ENCODE data around the gene ITPR2.

ITPR2 gene

DNA sequence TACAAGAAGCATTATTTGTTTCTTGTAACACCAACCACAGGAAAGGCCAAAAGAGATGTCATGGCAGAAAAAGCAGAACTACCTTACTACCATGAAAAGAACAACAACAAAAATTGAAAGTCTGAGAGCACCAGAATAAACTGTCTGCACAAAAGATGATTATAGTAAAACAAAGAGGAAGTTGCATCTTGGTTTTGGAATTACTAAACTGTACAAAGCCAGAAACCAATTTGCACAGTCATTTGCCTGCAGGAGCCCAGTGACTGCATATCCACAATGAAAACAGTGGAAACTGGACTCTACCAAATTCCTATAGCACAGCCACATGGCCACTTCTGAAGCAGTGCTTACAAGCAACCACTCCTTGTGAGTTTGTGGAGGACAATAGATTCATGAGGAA, 361.4 kb downstream of the ITPR2 start:
- no peaks in the 10 kb centered on the region for H3K4me1 Mint-ChIP-seq (ENCODE audit: low read depth in 2 of 2)
- H3K4me3 Mint-ChIP-seq: no peak overlapping the region
- H3K27me3 Mint-ChIP-seq: no peaks in the 10 kb centered on the region
- no peak for DNase-seq
- no peaks in the 10 kb centered on the region for H3K9me3 Mint-ChIP-seq
- H3K36me3 Mint-ChIP-seq (ENCODE audit: insufficient read depth): peaks cover 8% of the 10 kb centered on the region
- H3K27ac Mint-ChIP-seq: peak overlapping the region in 1 of 2 donors; percentile 50
- ATAC-seq (replicated peaks): peak; percentile 32

DNA sequence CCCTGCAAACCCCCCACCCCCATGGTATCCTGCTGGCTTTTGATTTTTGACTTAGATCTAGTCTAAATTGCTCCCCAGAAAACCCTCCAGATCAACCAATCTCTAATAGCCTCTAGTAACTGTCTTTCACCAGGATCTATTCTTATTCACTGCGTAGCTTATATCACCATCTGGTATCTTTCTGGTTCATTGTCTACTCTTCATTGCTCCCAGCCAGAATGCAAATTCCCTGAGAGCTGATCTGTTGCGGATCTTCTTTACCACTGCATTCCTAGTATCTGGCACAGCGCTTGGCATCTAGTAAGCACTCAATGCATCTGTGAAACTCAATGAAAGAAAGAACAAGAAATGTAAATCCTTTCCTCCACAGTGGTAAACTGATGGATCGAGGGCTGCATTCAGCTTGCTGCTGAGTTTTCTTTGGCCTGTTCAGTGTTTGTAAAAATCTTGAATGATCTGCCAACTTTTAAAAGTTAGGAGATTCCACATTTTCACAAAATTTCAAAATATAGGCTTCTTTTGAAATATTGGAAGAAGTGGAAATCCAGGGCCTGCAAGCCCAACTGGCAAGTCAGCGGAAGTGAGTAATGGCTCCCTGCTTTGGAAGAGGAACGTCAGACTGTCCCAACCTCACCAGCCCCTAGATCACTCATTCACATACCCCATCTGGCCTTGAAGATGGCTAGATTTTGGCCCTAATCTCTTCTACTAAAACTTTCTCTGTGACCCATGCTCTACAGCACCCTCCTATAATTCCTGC, 363.4 kb downstream of the ITPR2 start:
- no peak overlapping the region for H3K4me3 Mint-ChIP-seq
- H3K9me3 Mint-ChIP-seq: no peaks in the 10 kb centered on the region
- H3K27ac Mint-ChIP-seq: no peak overlapping the region
- no peaks in the 10 kb centered on the region for H3K4me1 Mint-ChIP-seq (ENCODE audit: low read depth in 2 of 2)
- H3K36me3 Mint-ChIP-seq (ENCODE audit: insufficient read depth): no peaks in the 10 kb centered on the region
- DNase-seq (no peak), ATAC-seq (replicated peaks) (no peak)
- H3K27me3 Mint-ChIP-seq: no peaks in the 10 kb centered on the region

DNA sequence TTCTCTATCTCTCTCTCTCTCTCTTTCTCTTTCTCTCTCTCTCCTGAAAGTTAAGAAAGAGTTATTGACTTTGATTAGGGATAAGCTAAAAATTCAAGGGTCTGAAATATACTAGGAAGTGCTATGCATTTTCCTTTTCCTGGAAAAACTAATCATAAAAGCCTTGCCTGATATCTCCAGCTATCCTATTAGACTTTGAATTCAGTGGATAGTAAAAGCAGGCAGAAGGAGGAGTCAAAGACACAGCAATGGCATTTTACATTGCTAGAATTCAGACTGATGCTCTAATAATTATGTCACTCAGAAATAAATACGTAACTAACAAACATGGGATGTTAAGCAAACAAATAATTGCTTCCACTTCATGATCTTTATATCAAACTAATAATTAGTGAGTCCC, 365.6 kb downstream of the ITPR2 start:
- Mint-ChIP-seq H3K9me3 (no peaks in the 10 kb centered on the region), H3K27me3 (no peaks in the 10 kb centered on the region), H3K4me1 (ENCODE audit: low read depth in 2 of 2) (no peaks in the 10 kb centered on the region), H3K4me3 (no peak overlapping the region), H3K27ac (no peak overlapping the region), H3K36me3 (ENCODE audit: insufficient read depth) (peaks cover 8% of the 10 kb centered on the region)
- no peak for DNase-seq
- ATAC-seq (replicated peaks): no peak

DNA sequence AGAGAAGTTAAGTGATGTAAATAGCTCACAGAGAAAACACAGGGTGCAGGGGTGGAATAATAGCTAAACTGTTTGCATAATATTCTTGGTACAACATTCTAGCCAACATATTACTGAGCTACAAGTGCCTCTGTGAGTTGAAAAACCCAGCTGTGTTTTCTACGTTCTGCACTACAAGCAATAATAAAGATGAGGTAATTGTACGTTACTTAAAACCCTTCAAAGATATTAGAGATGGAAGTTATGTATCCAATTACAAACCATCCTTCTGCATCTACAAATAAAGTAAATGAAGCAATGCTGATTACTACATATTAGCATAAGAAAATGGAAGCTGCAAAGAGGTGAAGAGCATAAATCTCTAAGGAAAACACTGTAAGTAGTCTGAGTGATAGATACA, 366.3 kb downstream of the ITPR2 start:
- no peaks in the 10 kb centered on the region for H3K4me1 Mint-ChIP-seq (ENCODE audit: low read depth in 2 of 2)
- ATAC-seq (replicated peaks) (no peak), DNase-seq (no peak)
- H3K27ac Mint-ChIP-seq: no peak overlapping the region
- H3K9me3 Mint-ChIP-seq: no peaks in the 10 kb centered on the region
- peaks cover 8% of the 10 kb centered on the region for H3K36me3 Mint-ChIP-seq (ENCODE audit: insufficient read depth)
- no peak overlapping the region for H3K4me3 Mint-ChIP-seq
- H3K27me3 Mint-ChIP-seq: no peaks in the 10 kb centered on the region

DNA sequence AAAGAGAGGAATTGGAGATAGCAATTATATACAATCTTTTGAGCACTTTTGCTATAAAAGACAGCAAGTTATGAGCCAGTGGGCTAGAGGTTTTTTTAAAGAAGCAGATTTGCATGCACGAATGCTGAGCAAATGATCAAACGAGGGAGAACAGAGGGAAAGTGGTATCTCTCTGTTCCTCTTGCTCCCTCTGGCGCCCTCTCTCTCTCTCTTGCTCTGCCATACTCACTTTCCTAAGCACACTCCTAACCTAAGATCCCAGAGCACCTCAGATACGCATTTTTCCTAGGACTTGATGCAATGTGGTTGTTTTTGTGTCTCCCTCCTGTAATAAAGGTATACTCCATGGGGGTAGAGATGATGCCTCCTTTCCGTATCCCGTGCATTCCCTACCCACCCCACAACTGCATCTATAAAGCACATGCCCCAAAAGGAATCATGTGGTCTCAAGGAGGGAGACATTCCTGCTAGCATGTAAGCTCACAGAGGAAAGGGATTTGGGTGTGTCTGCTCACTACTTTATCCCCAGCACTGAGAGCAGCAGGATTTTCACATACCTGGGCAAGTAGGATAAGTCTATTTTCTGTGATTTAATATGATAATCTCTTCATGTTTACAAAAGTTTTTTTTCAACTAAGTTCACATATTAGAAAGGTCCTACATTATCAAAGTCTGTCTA, 367.4 kb downstream of the ITPR2 start:
- H3K27me3 Mint-ChIP-seq: no peaks in the 10 kb centered on the region
- no peaks in the 10 kb centered on the region for H3K4me1 Mint-ChIP-seq (ENCODE audit: low read depth in 2 of 2)
- H3K36me3 Mint-ChIP-seq (ENCODE audit: insufficient read depth): peaks cover 8% of the 10 kb centered on the region
- DNase-seq (no peak), ATAC-seq (replicated peaks) (no peak)
- no peaks in the 10 kb centered on the region for H3K9me3 Mint-ChIP-seq
- H3K4me3 Mint-ChIP-seq: no peak overlapping the region
- H3K27ac Mint-ChIP-seq: no peak overlapping the region

DNA sequence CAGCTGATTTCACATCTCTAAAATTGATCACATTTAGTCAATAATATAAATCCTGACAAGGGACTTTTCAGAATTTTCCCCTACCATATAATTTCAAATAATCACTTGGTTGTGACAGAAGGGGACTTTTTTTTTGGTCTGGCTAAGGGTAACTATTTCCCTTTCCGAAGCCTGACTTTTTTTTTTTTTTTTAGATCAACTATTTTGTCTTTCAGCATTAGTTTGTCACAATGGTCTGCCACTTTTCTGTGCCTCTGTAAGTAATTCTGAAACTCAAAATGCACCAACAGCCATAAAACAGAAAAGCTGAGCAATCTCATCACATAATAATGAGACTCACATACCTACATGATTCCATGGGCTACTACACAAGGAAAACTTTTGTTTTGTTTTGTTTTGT, 371.2 kb downstream of the ITPR2 start:
- Mint-ChIP-seq H3K9me3 (no peaks in the 10 kb centered on the region), H3K4me3 (no peak overlapping the region)
- ATAC-seq (replicated peaks): no peak

DNA sequence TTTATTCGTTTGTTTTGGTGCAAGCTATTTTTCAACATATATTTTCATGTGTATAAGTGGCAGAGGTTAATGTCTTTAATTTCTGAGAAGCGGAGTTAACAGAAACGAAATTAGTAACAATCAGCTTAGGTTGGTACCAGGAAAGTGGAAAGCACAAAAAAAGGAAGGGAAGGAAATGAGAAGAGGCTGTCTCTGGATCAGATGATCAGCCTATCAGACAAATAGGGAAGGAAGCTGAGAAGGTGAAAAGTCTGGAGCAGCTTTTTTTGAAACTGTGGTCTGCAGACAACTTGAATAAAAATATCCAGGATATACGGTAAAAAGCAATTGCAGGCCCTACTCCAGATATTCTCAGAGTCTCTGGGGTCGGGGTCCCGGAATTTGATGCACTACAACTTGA, 372.6 kb downstream of the ITPR2 start:
- DNase-seq (no peak), ATAC-seq (replicated peaks) (no peak)
- Mint-ChIP-seq H3K9me3 (no peaks in the 10 kb centered on the region), H3K27me3 (no peaks in the 10 kb centered on the region), H3K27ac (no peak overlapping the region), H3K36me3 (ENCODE audit: insufficient read depth) (peaks cover 8% of the 10 kb centered on the region), H3K4me3 (no peak overlapping the region), H3K4me1 (ENCODE audit: low read depth in 2 of 2) (peaks cover 2 to 3% of the 10 kb centered on the region in 2 donors)

More for the DNA sequence above, 371.2 kb downstream of the ITPR2 start:
- Mint-ChIP-seq H3K27me3 (no peaks in the 10 kb centered on the region), H3K27ac (no peak overlapping the region), H3K4me1 (ENCODE audit: low read depth in 2 of 2) (peaks cover 2 to 3% of the 10 kb centered on the region in 2 donors), H3K36me3 (ENCODE audit: insufficient read depth) (peaks cover 8% of the 10 kb centered on the region)
- DNase-seq: no peak

DNA sequence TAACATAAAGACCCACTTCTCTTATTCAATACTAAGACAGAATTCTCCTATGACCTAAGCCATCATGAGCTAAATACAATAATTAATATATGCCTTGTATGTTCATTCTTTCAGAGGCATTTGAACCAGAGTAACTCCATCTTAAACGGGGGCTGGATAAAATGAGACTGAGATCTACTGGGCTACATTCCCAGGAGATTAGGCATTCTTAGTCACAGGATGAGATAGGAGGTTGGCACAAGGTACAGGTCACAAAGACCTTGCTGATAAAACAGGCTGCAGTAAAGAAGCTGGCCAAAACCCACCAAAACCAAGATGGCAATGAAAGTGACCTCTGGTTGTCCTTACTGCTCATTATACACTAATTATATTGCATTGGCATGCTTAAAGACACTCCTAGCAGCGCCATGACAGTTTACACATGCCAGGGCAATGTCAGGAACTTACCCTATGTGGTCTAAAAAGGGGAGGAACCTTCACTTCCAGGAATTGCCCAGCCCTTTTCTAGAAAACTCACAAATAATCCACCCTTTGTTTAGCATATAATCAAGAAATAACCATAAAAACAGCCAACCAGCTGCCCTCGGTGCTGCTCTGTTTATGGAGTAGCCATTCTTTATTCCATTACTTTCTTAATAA, 376.9 kb downstream of the ITPR2 start:
- Mint-ChIP-seq H3K4me1 (ENCODE audit: low read depth in 2 of 2) (peaks cover 2 to 3% of the 10 kb centered on the region in 2 donors), H3K27ac (no peak overlapping the region), H3K9me3 (no peaks in the 10 kb centered on the region), H3K36me3 (ENCODE audit: insufficient read depth) (no peaks in the 10 kb centered on the region), H3K27me3 (no peaks in the 10 kb centered on the region), H3K4me3 (no peak overlapping the region)
- DNase-seq (no peak), ATAC-seq (replicated peaks) (no peak)

DNA sequence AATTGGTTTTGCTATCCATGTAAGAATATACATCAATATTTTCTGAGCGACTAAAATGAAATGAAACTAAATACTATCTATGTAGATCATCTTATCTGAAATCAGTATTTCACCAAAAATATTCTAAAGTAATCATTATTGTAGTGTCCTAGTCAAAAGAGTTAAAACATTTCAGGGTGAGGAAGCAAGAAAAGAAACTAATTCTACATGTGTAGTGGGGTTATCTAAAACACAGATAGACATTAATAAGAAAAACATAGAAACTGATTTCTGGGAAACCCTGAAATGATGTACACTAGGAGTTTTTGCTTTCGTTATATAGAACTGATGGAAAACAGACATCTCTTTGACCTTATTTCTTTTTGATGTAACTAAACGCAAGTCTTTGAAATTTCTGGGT, 379.7 kb downstream of the ITPR2 start:
- peaks cover 2 to 6% of the 10 kb centered on the region in 2 donors for H3K4me1 Mint-ChIP-seq (ENCODE audit: low read depth in 2 of 2)
- H3K36me3 Mint-ChIP-seq (ENCODE audit: insufficient read depth): no peaks in the 10 kb centered on the region

DNA sequence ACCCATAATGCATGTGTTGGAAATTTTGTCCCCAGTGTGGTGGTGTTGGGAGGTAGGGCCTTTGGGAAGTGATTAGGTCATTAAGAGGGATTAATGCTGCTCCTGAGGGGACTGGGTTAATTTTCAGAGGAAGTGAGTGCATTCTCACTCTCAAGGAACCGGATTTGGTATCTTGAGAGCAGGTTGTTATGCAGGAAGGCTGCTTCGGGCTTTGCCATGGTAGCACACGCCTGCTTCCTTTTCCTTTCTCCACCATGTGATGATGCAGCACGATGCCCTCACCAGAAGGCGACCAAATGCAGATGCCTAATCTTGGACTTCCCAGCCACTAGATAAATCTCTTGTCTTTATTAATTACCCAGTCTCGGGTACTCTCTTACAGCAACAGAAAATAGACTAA, 380.5 kb downstream of the ITPR2 start:
- H3K27ac Mint-ChIP-seq: no peak overlapping the region
- H3K4me3 Mint-ChIP-seq: no peak overlapping the region
- H3K9me3 Mint-ChIP-seq: no peaks in the 10 kb centered on the region
- DNase-seq (no peak), ATAC-seq (replicated peaks) (no peak)
- H3K36me3 Mint-ChIP-seq (ENCODE audit: insufficient read depth): no peaks in the 10 kb centered on the region
- no peaks in the 10 kb centered on the region for H3K27me3 Mint-ChIP-seq
- peaks cover 0 to 5% of the 10 kb centered on the region in 2 donors for H3K4me1 Mint-ChIP-seq (ENCODE audit: low read depth in 2 of 2)

More for the DNA sequence above, 379.7 kb downstream of the ITPR2 start:
- Mint-ChIP-seq H3K27ac (no peak overlapping the region), H3K4me3 (no peak overlapping the region), H3K9me3 (no peaks in the 10 kb centered on the region), H3K27me3 (no peaks in the 10 kb centered on the region)
- ATAC-seq (replicated peaks) (no peak), DNase-seq (no peak)

DNA sequence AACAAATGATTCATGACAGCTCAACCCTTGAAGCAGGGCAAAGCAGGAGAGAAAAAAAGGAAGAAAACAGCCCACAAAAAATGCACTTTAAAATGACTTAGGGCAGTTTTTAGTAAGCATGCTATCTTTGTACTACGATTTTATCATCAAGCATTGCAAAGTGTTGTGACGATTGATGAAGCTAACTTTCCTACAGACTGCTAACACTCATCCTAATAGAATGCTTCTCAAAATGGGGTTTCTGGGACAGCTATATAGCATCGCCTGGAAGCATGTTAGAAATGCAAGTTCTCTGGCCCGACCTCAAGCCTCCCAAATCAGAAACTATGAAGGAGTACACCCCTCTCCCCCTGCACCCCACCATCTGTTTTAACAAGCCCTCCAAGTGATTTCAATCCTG, 381.2 kb downstream of the ITPR2 start:
- Mint-ChIP-seq H3K9me3 (no peaks in the 10 kb centered on the region), H3K4me1 (ENCODE audit: low read depth in 2 of 2) (peaks cover 0 to 4% of the 10 kb centered on the region in 2 donors), H3K36me3 (ENCODE audit: insufficient read depth) (no peaks in the 10 kb centered on the region), H3K27ac (no peak overlapping the region), H3K4me3 (no peak overlapping the region), H3K27me3 (no peaks in the 10 kb centered on the region)
- DNase-seq (no peak), ATAC-seq (replicated peaks) (no peak)

DNA sequence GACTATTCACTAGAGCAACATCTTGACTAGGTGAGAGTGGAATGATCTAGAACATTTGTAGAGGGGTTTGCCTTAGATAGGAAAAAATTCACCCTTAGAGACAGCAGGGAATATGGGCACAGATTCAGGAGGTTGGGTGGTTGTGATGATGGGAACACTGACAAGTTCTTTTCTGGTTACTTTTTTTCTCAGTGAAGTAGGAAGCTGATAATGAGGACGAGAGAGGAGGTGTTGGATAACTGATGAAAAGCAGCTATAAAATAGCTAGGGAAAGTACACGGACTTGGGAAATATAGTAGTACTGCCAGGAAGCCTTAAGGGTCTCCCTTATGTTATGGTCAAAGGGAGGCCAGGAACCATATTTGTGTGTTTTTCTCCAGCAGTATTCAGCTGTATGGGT, 387.1 kb downstream of the ITPR2 start:
- no peak overlapping the region for H3K4me3 Mint-ChIP-seq

DNA sequence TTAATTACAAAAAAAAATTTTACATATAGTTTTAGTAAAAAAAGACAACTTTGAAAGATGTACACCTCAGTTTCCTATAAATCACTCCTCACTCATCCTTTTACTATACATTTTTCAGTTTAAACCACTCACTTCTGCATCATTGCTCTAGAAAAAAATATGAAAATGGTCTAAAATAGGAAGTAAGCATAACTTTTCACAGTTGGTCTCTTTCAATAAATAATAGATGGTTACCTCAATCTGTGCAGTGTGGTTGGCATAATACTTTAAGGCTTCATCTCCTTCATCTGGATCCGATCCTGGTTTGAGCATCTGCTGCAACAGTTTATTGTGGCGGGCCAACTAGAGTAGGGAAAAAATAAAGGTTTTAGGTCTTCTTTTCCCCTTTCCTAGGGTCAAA, 389.7 kb downstream of the ITPR2 start:
- H3K27me3 Mint-ChIP-seq: no peaks in the 10 kb centered on the region
- no peak for ATAC-seq (replicated peaks)
- H3K4me1 Mint-ChIP-seq (ENCODE audit: low read depth in 2 of 2): no peaks in the 10 kb centered on the region
- H3K4me3 Mint-ChIP-seq: no peak overlapping the region
- H3K27ac Mint-ChIP-seq: no peak overlapping the region
- DNase-seq: no peak
- H3K9me3 Mint-ChIP-seq: no peaks in the 10 kb centered on the region
- H3K36me3 Mint-ChIP-seq (ENCODE audit: insufficient read depth): no peaks in the 10 kb centered on the region

More for the DNA sequence above, 387.1 kb downstream of the ITPR2 start:
- no peak for ATAC-seq (replicated peaks)
- no peaks in the 10 kb centered on the region for H3K9me3 Mint-ChIP-seq
- no peak overlapping the region for H3K27ac Mint-ChIP-seq
- no peaks in the 10 kb centered on the region for H3K36me3 Mint-ChIP-seq (ENCODE audit: insufficient read depth)
- no peaks in the 10 kb centered on the region for H3K27me3 Mint-ChIP-seq
- DNase-seq: no peak
- H3K4me1 Mint-ChIP-seq (ENCODE audit: low read depth in 2 of 2): peaks cover 0 to 4% of the 10 kb centered on the region in 2 donors

DNA sequence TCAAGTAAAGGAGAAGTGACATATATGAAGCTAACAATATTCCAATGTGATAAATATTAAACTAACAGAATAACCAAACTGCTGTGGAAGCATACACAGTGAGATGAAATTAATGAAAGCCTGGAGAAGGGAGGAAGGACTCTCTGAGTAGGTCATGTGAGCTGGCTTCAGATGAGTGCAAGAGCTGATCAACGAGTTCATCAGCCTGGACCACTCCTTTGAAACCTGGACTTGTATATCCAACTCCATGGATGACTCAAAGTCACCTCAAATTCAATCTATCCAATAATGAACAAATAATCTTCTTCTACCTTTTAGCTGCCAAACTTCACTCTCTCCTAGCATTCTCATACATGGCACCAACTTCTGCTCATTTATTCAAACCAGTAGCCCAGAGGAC, 391.6 kb downstream of the ITPR2 start:
- Mint-ChIP-seq H3K27ac (no peak overlapping the region), H3K9me3 (no peaks in the 10 kb centered on the region), H3K27me3 (no peaks in the 10 kb centered on the region), H3K36me3 (ENCODE audit: insufficient read depth) (no peaks in the 10 kb centered on the region), H3K4me1 (ENCODE audit: low read depth in 2 of 2) (no peaks in the 10 kb centered on the region), H3K4me3 (no peak overlapping the region)
- ATAC-seq (replicated peaks) (no peak), DNase-seq (no peak)
